HEK293 (cell line): ENCODE measurements around the gene TAF1A.

Experiments used
- ZNF501 ChIP-seq: fragments of 450-650 bp; formaldehyde crosslinking; IDR thresholded peaks from 2 replicates; pipeline ENCODE4 v1.5.1; 2016; ENCODE audit warnings: missing biosample characterization, missing genetic modification characterization
- ZSCAN23 ChIP-seq: fragments of 450-650 bp; formaldehyde crosslinking; IDR thresholded peaks from 2 replicates; pipeline ENCODE4 v1.5.1; 2016; ENCODE audit warnings: missing biosample characterization, missing genetic modification characterization

DNA sequence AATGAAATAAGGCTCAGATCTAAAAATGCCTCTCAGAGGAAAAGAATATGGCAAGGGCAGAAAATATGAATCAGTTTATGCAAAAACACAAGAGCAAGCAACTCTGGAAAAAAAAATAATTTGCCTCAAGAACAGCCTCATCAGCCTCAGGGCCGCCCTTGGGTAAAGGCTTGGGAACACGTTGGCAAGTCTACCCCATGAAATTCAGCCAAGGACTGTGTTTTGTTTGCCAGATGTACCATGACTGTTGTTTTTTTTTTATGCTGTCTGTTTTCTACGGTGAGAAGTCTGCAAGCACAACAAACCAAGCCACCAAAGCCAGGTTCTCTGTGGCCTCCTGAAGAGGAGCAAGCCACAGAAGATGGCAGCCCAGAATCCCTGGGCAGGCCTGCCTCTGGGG, 59.8 kb downstream of the TAF1A start:
- TF ChIP-seq ZSCAN23 = no peak
- no peak for TF ChIP-seq ZNF501 (tag by site-specific recombination)
